ENCODE results near the gene PARP1. TPM values are rescaled to one million over a fixed set of nuclear protein-coding genes. Genes with fewer than 3 reads are reported as not detected.

The PARP1 gene
- total RNA-seq, 1 donor from 2014 or later: 168 TPM

DNA sequence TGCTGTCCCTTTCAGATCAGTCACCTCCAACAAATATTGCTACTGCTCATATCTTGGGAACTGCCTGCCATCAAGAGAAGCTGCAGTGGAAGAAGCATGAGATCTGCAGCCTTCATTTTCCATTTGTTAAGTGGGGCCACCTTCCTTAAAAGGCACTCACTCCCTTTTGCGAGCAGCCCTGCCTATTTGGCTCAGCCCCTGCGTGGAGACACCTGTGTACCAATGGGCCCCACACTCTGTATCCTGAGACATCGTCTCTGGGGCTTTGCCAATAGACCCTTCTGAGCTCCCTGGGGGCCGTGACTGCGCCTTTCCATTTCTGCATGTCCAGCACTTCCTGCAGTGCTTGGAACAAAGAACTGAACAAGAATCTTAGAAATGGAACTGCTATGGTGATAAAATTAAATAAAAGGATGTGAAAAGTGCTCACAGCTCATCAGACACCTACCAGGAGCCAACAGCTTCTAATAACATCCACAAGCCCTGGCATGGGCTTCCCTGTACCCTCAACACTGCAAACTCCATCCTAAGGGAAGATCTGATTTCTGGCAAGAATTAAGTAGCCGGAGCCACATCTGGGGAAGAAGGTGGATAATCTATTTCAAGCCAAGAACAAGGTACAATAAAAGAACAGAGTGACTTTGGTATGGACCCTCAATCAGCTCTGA, 36.7 kb downstream of the PARP1 start:
- Mint-ChIP-seq H3K36me3 (ENCODE audit: unreplicated experiment) (peaks cover 5% of the 10 kb centered on the region), H3K27me3 (ENCODE audit: unreplicated experiment) (no peaks in the 10 kb centered on the region)
- TF ChIP-seq, protein P1, sequence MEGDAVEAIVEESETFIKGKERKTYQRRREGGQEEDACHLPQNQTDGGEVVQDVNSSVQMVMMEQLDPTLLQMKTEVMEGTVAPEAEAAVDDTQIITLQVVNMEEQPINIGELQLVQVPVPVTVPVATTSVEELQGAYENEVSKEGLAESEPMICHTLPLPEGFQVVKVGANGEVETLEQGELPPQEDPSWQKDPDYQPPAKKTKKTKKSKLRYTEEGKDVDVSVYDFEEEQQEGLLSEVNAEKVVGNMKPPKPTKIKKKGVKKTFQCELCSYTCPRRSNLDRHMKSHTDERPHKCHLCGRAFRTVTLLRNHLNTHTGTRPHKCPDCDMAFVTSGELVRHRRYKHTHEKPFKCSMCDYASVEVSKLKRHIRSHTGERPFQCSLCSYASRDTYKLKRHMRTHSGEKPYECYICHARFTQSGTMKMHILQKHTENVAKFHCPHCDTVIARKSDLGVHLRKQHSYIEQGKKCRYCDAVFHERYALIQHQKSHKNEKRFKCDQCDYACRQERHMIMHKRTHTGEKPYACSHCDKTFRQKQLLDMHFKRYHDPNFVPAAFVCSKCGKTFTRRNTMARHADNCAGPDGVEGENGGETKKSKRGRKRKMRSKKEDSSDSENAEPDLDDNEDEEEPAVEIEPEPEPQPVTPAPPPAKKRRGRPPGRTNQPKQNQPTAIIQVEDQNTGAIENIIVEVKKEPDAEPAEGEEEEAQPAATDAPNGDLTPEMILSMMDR (IDR thresholded peaks at IDR 0.05; ENCODE audit: partially characterized antibody, unreplicated experiment): no peak

DNA sequence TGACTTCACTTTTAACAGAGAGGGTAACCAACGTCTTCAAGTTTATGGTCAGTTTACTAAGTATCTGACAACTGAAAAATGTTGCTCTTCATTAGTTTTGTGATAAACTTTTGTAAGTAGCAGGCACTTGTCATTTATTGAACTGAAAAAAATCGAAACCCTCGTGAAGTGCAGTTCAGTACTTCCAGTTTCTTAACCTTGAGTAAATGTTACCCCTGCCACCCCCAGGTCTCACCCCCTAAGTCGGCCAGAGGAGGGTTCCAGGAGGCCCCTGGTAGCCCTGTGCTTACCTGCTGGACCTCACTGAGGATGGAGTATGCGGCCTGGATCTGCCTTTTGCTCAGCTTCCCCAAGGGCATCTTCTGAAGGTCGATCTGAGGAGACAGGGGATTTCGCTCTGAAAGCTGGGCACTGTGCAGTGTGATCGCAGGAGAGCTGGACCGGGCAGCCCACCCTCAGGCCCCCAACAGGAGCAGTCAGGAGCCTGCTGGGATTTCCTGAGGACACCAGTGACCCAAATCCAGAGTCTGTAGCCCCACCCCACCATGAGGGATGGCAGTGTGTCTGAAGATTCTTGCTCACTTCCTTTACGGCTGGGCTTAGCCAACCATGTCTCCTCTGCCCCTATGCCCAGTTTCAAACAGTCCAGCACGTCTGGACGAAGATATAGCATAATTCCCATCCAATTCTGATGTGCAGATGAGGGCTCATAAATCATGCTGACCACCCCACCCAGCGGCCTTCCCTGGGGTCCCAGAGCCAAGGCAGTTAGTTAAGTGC, 37.6 kb downstream of the PARP1 start:
- no peak overlapping the region for H3K4me3 Mint-ChIP-seq (ENCODE audit: unreplicated experiment)
- no peak for DNase-seq
- H3K27ac Mint-ChIP-seq (ENCODE audit: unreplicated experiment): no peak overlapping the region

More for the DNA sequence above, 36.7 kb downstream of the PARP1 start:
- DNase-seq: no peak
- Mint-ChIP-seq H3K27ac (ENCODE audit: unreplicated experiment) (no peak overlapping the region), H3K4me3 (ENCODE audit: unreplicated experiment) (no peak overlapping the region), H3K9me3 (ENCODE audit: unreplicated experiment) (no peaks in the 10 kb centered on the region), H3K4me1 (ENCODE audit: low read depth, unreplicated experiment) (peaks cover 25% of the 10 kb centered on the region)

DNA sequence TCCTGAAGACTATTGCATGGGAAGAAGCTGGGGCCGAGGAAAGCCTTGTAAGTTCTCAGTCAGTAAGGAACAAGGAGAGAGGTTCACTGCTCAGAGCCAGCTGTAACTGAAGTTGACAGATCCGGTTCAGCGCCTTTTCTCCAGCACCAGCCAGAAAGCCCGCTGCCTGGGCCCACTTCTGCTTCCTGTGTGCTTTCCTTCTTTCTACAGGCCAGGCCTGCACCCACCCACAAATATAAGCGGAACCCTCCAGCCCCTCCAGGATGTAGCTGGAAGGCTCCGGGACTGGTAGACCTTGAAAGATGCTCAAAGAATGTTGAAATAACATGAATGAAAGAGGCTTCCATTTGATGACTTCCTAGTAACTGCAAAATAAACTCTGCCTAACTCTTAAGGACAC, 38.8 kb downstream of the PARP1 start:
- H3K9me3 Mint-ChIP-seq (ENCODE audit: unreplicated experiment): no peaks in the 10 kb centered on the region
- no peak overlapping the region for H3K27ac Mint-ChIP-seq (ENCODE audit: unreplicated experiment)

More for the DNA sequence above, 37.6 kb downstream of the PARP1 start:
- H3K36me3 Mint-ChIP-seq (ENCODE audit: unreplicated experiment): peaks cover 5% of the 10 kb centered on the region
- no peaks in the 10 kb centered on the region for H3K9me3 Mint-ChIP-seq (ENCODE audit: unreplicated experiment)
- TF ChIP-seq, protein P1 (IDR thresholded peaks at IDR 0.05; ENCODE audit: partially characterized antibody, unreplicated experiment): no peak
- peaks cover 25% of the 10 kb centered on the region for H3K4me1 Mint-ChIP-seq (ENCODE audit: low read depth, unreplicated experiment)
- no peaks in the 10 kb centered on the region for H3K27me3 Mint-ChIP-seq (ENCODE audit: unreplicated experiment)

DNA sequence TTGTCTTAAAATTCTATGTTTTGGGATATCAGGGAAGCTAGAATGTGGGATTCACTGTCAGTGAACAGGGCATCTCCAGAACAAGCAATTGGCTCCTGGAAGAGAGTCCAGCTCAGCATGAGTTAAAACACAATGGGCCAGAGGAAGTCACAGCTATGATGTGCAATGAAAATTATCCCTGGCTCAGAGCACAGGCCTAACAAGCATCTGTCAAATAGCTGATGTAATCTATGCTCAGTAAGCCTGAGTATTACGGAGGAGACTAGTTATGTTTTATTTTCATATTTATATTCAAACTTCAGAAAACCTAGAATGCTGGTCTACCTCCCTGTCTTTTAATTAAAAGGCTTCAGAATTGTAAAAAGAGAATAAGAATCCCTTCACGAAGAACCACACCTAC, 41.6 kb downstream of the PARP1 start:
- Mint-ChIP-seq H3K27ac (ENCODE audit: unreplicated experiment) (no peak overlapping the region), H3K4me3 (ENCODE audit: unreplicated experiment) (no peak overlapping the region)
- DNase-seq: no peak

More for the DNA sequence above, 38.8 kb downstream of the PARP1 start:
- no peak overlapping the region for H3K4me3 Mint-ChIP-seq (ENCODE audit: unreplicated experiment)
- H3K4me1 Mint-ChIP-seq (ENCODE audit: low read depth, unreplicated experiment): peaks cover 15% of the 10 kb centered on the region
- no peak for DNase-seq
- H3K36me3 Mint-ChIP-seq (ENCODE audit: unreplicated experiment): peaks cover 5% of the 10 kb centered on the region
- no peaks in the 10 kb centered on the region for H3K27me3 Mint-ChIP-seq (ENCODE audit: unreplicated experiment)
- TF ChIP-seq, protein P1 (IDR thresholded peaks at IDR 0.05; ENCODE audit: partially characterized antibody, unreplicated experiment): no peak

More for the DNA sequence above, 41.6 kb downstream of the PARP1 start:
- TF ChIP-seq, protein P1 (IDR thresholded peaks at IDR 0.05; ENCODE audit: partially characterized antibody, unreplicated experiment): no peak
- H3K9me3 Mint-ChIP-seq (ENCODE audit: unreplicated experiment): peaks cover 2% of the 10 kb centered on the region
- H3K27me3 Mint-ChIP-seq (ENCODE audit: unreplicated experiment): peaks cover 4% of the 10 kb centered on the region
- peaks cover 5% of the 10 kb centered on the region for H3K36me3 Mint-ChIP-seq (ENCODE audit: unreplicated experiment)
- peaks cover 6% of the 10 kb centered on the region for H3K4me1 Mint-ChIP-seq (ENCODE audit: low read depth, unreplicated experiment)
